HepG2 (cell line): ENCODE measurements around the gene MAN1A1. TPM values are rescaled to one million over a fixed set of nuclear protein-coding genes. Genes with fewer than 3 reads are reported as not detected.

Experiments used
- ATAC-seq: fragments of 200-7000 bp; cut with Tn5 transposase; 3 replicates; pipeline ENCODE4 v1.9.1; 2020; ENCODE audit warnings: mild to moderate bottlenecking, moderate library complexity
- BruUV-seq: library from RNA; stranded (reverse); fragments of 400-500 nt; replicated peaks from 2 replicates; lab custom pipeline; 2021; lab: Mats Ljungman, UMichigan
- CTCF ChIA-PET: fragments of 300-600 bp; formaldehyde crosslinking; extraction: SDS; loops from one replicate; lab custom pipeline; 2021; ENCODE audit warnings: low total read pairs, inconsistent platforms, low intra/inter-chr PET ratio; lab: Yijun Ruan, JAX
- POLR2A ChIA-PET: fragments of 350-600 bp; sonication (Branson Sonifier 250); formaldehyde crosslinking; loops from one replicate; lab custom pipeline; 2020; ENCODE audit warnings: antibody characterized with exemption, inconsistent platforms; lab: Yijun Ruan, JAX
- DNase-seq: peaks from one replicate; pipeline ENCODE4 v3.0.0-alpha.2; 2015; ENCODE audit warnings: low spot score
- FAIRE-seq: peaks from 3 replicates; lab custom pipeline; 2011; peaks lifted over from hg19 to GRCh38; lab: Jason Lieb, UNC
- H2AFZ ChIP-seq: one replicate; pipeline ENCODE4 v1.6.1; 2011; ENCODE audit warnings: low read length, inconsistent platforms
- H3K27ac ChIP-seq: fragments of 300-600 bp; 3 replicates; pipeline ENCODE4 v1.8.0; 2011; ENCODE audit warnings: mixed run types, mild to moderate bottlenecking, mixed read lengths, low read length, inconsistent platforms; ENCODE audit not compliant: insufficient read depth; ENCODE audit errors: extremely low read length
- H3K27me3 ChIP-seq, 2 experiments: fragments of 200-600 bp in 1 of 2; 2 replicates in 1 of 2; 3 replicates in 1 of 2; pipeline versions ENCODE4 v1.6.0 to v1.8.0; 2011; ENCODE audit warnings: low read length in 2 of 2, mild to moderate bottlenecking in 2 of 2, moderate library complexity in 2 of 2, inconsistent platforms in 1 of 2; ENCODE audit not compliant: insufficient read depth in 2 of 2, control insufficient read depth in 1 of 2
- H3K36me3 ChIP-seq, 2 experiments: fragments of 200-600 bp in 1 of 2; replicated peaks in 1 of 2; 2 replicates in 1 of 2; 3 replicates in 1 of 2; pipeline versions ENCODE4 v1.5.1 to v1.8.0; 2011; ENCODE audit warnings: low read length in 2 of 2, inconsistent platforms in 1 of 2; ENCODE audit not compliant: insufficient read depth in 2 of 2, control insufficient read depth in 1 of 2
- H3K4me1 ChIP-seq: 2 replicates; pipeline ENCODE4 v1.5.1; 2012; ENCODE audit warnings: low read length, inconsistent platforms; ENCODE audit not compliant: insufficient read depth
- H3K4me2 ChIP-seq: 2 replicates; pipeline ENCODE4 v1.6.0; 2011; ENCODE audit warnings: low read depth, low read length, inconsistent platforms
- H3K4me3 ChIP-seq, 3 experiments: fragments of 200-600 bp in 1 of 3; sonication (generic), shearing (Covaris generic) in 1 of 3; replicated peaks in 1 of 3; 2 replicates each; pipeline ENCODE4 v1.5.1; 2011 to 2016; ENCODE audit warnings: low read length in 3 of 3, inconsistent platforms in 2 of 3, low read depth in 2 of 3, mild to moderate bottlenecking in 2 of 3, control low read depth in 1 of 3, mixed read lengths in 1 of 3; ENCODE audit not compliant: insufficient read depth in 1 of 3
- H3K79me2 ChIP-seq: one replicate; pipeline ENCODE4 v1.6.1; 2011; ENCODE audit warnings: low read length, inconsistent platforms; ENCODE audit not compliant: insufficient read depth
- H3K9ac ChIP-seq: 2 replicates; pipeline ENCODE4 v1.6.0; 2011; ENCODE audit warnings: mild to moderate bottlenecking, low read depth, low read length, inconsistent platforms; ENCODE audit not compliant: insufficient read depth
- H3K9me3 ChIP-seq: 2 replicates; pipeline ENCODE4 v1.5.1; 2012; ENCODE audit warnings: mild to moderate bottlenecking, low read length
- H4K20me1 ChIP-seq: 2 replicates; pipeline ENCODE4 v1.6.0; 2011; ENCODE audit warnings: inconsistent platforms, mild to moderate bottlenecking, low read length, moderate library complexity; ENCODE audit not compliant: insufficient read depth
- CENPX ChIP-seq: sonication (generic); formaldehyde crosslinking; IDR thresholded peaks from 2 replicates; pipeline ENCODE4 v1.9.0; 2021; ENCODE audit warnings: mild to moderate bottlenecking, missing genetic modification reagents, moderate library complexity
- DR1 ChIP-seq: sonication (generic); formaldehyde crosslinking; IDR thresholded peaks from 2 replicates; pipeline ENCODE4 v1.8.0; 2021; ENCODE audit warnings: mild to moderate bottlenecking, missing genetic modification reagents, inconsistent platforms
- HNRNPK ChIP-seq: fragments of 200-400 bp; formaldehyde crosslinking; IDR thresholded peaks from 2 replicates; pipeline ENCODE4 v1.6.1; 2018; ENCODE audit warnings: low read length, low read depth, moderate library complexity, mild to moderate bottlenecking; ENCODE audit not compliant: poor library complexity, severe bottlenecking
- ISX ChIP-seq: sonication (generic); formaldehyde crosslinking; conservative IDR thresholded peaks from 2 replicates; pipeline ENCODE4 v1.5.0; 2020; ENCODE audit warnings: missing genetic modification reagents
- TAF1 ChIP-seq: sonication (generic); formaldehyde crosslinking; IDR thresholded peaks from 2 replicates; pipeline ENCODE4 v1.4.0; 2020; ENCODE audit warnings: missing genetic modification reagents
- ZNF124 ChIP-seq: sonication (generic); formaldehyde crosslinking; IDR thresholded peaks from 2 replicates; pipeline ENCODE4 v1.4.0; 2020; ENCODE audit warnings: missing genetic modification reagents
- ZNF180 ChIP-seq: sonication (generic); formaldehyde crosslinking; IDR thresholded peaks from 2 replicates; pipeline ENCODE4 v1.4.0; 2020; ENCODE audit warnings: low read depth, missing genetic modification reagents, borderline replicate concordance
- ZNF235 ChIP-seq: sonication (generic); formaldehyde crosslinking; IDR thresholded peaks from 2 replicates; pipeline ENCODE4 v1.8.1; 2023; ENCODE audit warnings: mild to moderate bottlenecking, missing genetic modification reagents, borderline replicate concordance
- WGBS: methylation state at CpG from one replicate; pipeline ENCODE4 v1.1.6; 2017; ENCODE audit warnings: low lambda C conversion rate; 5-methylcytosine and 5-hydroxymethylcytosine counted together
- in situ Hi-C: cut with HindIII; loops from 2 replicates; pipeline ENCODE4 v1.10.0; 2017; ENCODE audit warnings: low pct_unique_long_range_greater_than_20kb; ENCODE audit not compliant: extremely low pct_ligation_motif_present
- intact Hi-C: fragments of 100-400 bp; cut with micrococcal nuclease; formaldehyde crosslinking; loops from one replicate; pipeline ENCODE4 v1.10.0; 2022; ENCODE audit not compliant: unreplicated experiment
- polyA plus RNA-seq, 8 experiments: library from polyadenylated mRNA; depleted of rRNA in 3 of 8; stranded (reverse) in 7 of 8; unstranded in 1 of 8; fragments of >200 nt; fragmentation: Illumina TruSeq in 4 of 8; extraction: Trizol in 4 of 8; gene quantifications; 2 replicates each; pipeline versions ENCODE4 v1.2.1 to v1.2.3, GENCODE V29; 2011 to 2016; ENCODE audit warnings: low read depth in 4 of 8, missing spikeins in 1 of 8, mixed read lengths in 1 of 8; ENCODE audit not compliant: insufficient read depth in 1 of 8
- total RNA-seq, 5 experiments: library from RNA; depleted of rRNA; stranded (reverse); fragments of >200 nt; fragmentation: Illumina TruSeq; extraction: Trizol; gene quantifications; 2 replicates each; pipeline ENCODE4 v1.2.3, GENCODE V29; 2016; ENCODE audit warnings: low read depth in 1 of 5
- TF ChIP-seq, protein P1 (sequence below): sonication (generic); formaldehyde crosslinking; IDR thresholded peaks from 2 replicates; pipeline ENCODE4 v1.4.0; 2020; ENCODE audit warnings: mild to moderate bottlenecking, missing genetic modification reagents
- TF ChIP-seq, protein P2 (sequence below): sonication (generic); formaldehyde crosslinking; IDR thresholded peaks from 2 replicates; pipeline ENCODE4 v1.4.0; 2020; ENCODE audit warnings: mild to moderate bottlenecking, missing genetic modification reagents
- TF ChIP-seq, protein P3 (sequence below): sonication (generic); formaldehyde crosslinking; IDR thresholded peaks from 2 replicates; pipeline ENCODE4 v1.8.1; 2023; ENCODE audit warnings: mild to moderate bottlenecking, moderate library complexity, missing genetic modification reagents

The MAN1A1 gene
- total and polyA plus RNA-seq, 2 of the 13 experiments (the other 11 are each of a cell fraction or from before 2014, with no cell fraction given): 156 to 236 TPM

DNA sequence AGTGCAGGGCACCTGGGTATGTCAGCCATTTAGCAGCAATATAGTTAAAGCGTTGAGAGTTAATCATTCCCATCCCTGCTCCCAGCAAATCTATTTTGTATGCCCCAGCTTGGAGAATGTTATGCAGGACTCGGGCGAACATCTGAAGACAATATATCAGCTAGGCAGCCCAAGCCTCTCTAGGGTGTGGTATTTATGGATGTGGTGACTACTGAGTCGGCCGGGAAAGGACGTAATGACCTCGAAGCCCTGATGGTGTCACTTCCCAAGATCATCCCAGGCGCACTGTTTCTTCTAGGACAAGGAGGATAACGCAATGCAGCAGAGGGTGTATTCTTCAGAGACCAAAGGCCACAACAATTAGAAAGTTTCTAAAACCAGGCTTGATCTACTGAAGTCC, 207.5 kb downstream of the MAN1A1 start (continued):
- TF ChIP-seq, protein P1, sequence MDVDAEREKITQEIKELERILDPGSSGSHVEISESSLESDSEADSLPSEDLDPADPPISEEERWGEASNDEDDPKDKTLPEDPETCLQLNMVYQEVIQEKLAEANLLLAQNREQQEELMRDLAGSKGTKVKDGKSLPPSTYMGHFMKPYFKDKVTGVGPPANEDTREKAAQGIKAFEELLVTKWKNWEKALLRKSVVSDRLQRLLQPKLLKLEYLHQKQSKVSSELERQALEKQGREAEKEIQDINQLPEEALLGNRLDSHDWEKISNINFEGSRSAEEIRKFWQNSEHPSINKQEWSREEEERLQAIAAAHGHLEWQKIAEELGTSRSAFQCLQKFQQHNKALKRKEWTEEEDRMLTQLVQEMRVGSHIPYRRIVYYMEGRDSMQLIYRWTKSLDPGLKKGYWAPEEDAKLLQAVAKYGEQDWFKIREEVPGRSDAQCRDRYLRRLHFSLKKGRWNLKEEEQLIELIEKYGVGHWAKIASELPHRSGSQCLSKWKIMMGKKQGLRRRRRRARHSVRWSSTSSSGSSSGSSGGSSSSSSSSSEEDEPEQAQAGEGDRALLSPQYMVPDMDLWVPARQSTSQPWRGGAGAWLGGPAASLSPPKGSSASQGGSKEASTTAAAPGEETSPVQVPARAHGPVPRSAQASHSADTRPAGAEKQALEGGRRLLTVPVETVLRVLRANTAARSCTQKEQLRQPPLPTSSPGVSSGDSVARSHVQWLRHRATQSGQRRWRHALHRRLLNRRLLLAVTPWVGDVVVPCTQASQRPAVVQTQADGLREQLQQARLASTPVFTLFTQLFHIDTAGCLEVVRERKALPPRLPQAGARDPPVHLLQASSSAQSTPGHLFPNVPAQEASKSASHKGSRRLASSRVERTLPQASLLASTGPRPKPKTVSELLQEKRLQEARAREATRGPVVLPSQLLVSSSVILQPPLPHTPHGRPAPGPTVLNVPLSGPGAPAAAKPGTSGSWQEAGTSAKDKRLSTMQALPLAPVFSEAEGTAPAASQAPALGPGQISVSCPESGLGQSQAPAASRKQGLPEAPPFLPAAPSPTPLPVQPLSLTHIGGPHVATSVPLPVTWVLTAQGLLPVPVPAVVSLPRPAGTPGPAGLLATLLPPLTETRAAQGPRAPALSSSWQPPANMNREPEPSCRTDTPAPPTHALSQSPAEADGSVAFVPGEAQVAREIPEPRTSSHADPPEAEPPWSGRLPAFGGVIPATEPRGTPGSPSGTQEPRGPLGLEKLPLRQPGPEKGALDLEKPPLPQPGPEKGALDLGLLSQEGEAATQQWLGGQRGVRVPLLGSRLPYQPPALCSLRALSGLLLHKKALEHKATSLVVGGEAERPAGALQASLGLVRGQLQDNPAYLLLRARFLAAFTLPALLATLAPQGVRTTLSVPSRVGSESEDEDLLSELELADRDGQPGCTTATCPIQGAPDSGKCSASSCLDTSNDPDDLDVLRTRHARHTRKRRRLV (CRISPR knock-in tag): no peak
- TF ChIP-seq HNRNPK: no peak

DNA sequence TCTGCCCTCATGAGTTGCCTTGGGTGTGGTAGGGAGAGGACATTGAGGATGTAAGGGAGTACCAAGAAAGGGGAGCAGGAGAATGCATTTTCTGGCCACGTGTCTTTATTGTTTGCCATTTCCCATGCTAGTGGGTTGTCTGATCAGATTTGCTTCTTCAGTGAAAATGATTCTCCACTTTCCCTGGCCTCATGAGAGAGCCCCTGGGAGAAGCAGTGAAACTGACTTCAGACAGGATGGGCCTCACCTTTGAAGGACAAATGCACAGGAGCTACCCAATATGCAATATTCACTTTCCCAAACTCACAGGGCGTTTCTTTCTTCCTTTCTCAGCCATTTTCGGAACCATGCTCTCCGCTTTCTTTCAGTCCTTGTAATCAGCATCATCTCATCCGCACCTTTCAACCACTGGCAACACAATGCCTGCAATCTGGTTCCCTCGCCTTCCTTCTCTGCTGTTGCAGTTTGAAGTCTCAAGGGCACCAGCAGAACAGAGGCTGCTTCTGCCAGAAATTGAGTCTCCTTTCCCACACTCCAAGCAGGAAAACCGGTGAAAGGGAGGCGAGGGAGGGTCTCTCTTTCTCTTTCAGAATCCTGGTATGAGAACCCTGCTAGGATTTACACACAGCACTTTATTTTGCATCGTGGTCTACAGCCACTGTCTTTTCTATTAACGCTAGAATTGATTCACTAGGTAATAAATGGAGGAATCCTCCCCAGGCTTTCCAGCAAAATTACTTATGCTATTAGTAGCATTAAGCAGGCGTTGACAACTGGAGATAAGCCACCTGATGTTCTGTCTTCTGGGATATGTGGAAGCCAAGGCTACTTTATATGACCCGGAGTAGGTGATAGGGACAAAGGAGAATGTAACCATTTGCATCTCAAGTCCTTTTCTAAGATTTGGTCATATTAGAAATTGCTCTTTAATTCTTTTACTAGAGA, 209.1 kb downstream of the MAN1A1 start:
- ChIA-PET CTCF (no interaction called here), POLR2A (no interaction called here)
- no peak for DNase-seq
- no peaks in the 10 kb centered on the region for H3K36me3 ChIP-seq
- peaks cover 22% of the 10 kb centered on the region for H3K4me1 ChIP-seq
- ATAC-seq: no peak
- H3K79me2 ChIP-seq: no peaks in the 10 kb centered on the region
- intact Hi-C loops: no loop called here
- H4K20me1 ChIP-seq: no peaks in the 10 kb centered on the region
- no peak for FAIRE-seq
- in situ Hi-C loops: loop anchor here (25.0 kb wide), 2 partner anchors 597 to 847 kb away; no protein-coding TSS in a partner anchor
- H3K9me3 ChIP-seq: no peaks in the 10 kb centered on the region
- no TSS peak for BruUV-seq
- H3K27ac ChIP-seq: no peak overlapping the region
- H3K4me3 ChIP-seq: no peak overlapping the region
- no peak overlapping the region for H3K9ac ChIP-seq
- no peak overlapping the region for H3K4me2 ChIP-seq
- no peak overlapping the region for H2AFZ ChIP-seq
- no peaks in the 10 kb centered on the region for H3K27me3 ChIP-seq
- 87% methylated on average over 12 of the region's 12 CpGs for WGBS
- TF ChIP-seq, protein P2, sequence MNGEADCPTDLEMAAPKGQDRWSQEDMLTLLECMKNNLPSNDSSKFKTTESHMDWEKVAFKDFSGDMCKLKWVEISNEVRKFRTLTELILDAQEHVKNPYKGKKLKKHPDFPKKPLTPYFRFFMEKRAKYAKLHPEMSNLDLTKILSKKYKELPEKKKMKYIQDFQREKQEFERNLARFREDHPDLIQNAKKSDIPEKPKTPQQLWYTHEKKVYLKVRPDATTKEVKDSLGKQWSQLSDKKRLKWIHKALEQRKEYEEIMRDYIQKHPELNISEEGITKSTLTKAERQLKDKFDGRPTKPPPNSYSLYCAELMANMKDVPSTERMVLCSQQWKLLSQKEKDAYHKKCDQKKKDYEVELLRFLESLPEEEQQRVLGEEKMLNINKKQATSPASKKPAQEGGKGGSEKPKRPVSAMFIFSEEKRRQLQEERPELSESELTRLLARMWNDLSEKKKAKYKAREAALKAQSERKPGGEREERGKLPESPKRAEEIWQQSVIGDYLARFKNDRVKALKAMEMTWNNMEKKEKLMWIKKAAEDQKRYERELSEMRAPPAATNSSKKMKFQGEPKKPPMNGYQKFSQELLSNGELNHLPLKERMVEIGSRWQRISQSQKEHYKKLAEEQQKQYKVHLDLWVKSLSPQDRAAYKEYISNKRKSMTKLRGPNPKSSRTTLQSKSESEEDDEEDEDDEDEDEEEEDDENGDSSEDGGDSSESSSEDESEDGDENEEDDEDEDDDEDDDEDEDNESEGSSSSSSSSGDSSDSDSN (CRISPR knock-in tag): no peak
- TF ChIP-seq ZNF180: no peak
- TF ChIP-seq ISX (CRISPR knock-in tag): no peak
- TF ChIP-seq TAF1 (CRISPR knock-in tag): no peak
- no peak for TF ChIP-seq ZNF235 (CRISPR knock-in tag)
- TF ChIP-seq ZNF124 (CRISPR knock-in tag): no peak
- TF ChIP-seq DR1 (CRISPR knock-in tag): no peak
- no peak for TF ChIP-seq CENPX (CRISPR knock-in tag)
- TF ChIP-seq, protein P3, sequence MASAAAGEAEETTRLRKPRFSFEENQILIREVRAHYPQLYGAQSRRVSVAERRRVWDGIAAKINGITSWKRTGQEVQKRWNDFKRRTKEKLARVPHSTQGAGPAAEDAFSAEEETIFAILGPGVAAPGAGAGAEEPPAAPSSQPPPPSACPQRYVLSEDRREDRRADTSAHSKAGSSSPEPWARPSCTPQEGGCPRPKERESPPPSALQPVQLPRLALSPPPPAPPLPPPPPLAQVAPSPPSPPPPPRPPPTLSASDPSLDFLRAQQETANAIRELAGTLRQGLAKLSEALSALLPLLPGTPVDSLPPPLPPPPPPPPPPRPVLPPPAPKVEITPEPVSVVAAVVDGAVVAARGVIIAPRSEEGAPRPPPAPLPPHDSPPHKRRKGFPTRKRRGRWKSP (CRISPR knock-in tag): no peak
